ENCODE data around the gene PRODH.
"Not testable (repeated sequence)": the region's sequence is repeated elsewhere in the genome, so short reads cannot be mapped to it uniquely, and the experiment has no call there.

The PRODH gene

GRCh38 chr22:18968011-18968749 lies 32.1 kb upstream of the PRODH start:
- no peak for DNase-seq (ENCODE audit: low read depth in 2 of 2)

GRCh38 chr22:18967391-18968010 lies 31.4 kb upstream of the PRODH start:
- not testable (repeated sequence) for DNase-seq (ENCODE audit: low read depth in 2 of 2)

GRCh38 chr22:18966748-18967147 lies 30.7 kb upstream of the PRODH start:
- no peak for DNase-seq (ENCODE audit: low read depth in 2 of 2)

GRCh38 chr22:18965526-18966421 lies 29.7 kb upstream of the PRODH start:
- no peak for DNase-seq (ENCODE audit: low read depth in 2 of 2)

- DNase-seq (ENCODE audit: low read depth in 2 of 2), result not testable (repeated sequence)
These were observed 28.6 kb upstream of the PRODH start for GRCh38 chr22:18964501-18965265.

GRCh38 chr22:18964051-18964450 lies 28.0 kb upstream of the PRODH start:
- DNase-seq (ENCODE audit: low read depth in 2 of 2), result not testable (repeated sequence)

- DNase-seq (ENCODE audit: low read depth in 2 of 2), result no peak
These were observed 26.2 kb upstream of the PRODH start for GRCh38 chr22:18962308-18962635.

- not testable (repeated sequence) for DNase-seq (ENCODE audit: low read depth in 2 of 2)
These were observed 25.7 kb upstream of the PRODH start for GRCh38 chr22:18961632-18962307.

GRCh38 chr22:18961201-18961600 lies 25.1 kb upstream of the PRODH start:
- DNase-seq (ENCODE audit: low read depth in 2 of 2), result not testable (repeated sequence)

- DNase-seq (ENCODE audit: low read depth in 2 of 2), result not testable (repeated sequence)
These were observed 24.2 kb upstream of the PRODH start for GRCh38 chr22:18960166-18960820.

GRCh38 chr22:18959741-18960140 lies 23.6 kb upstream of the PRODH start:
- not testable (repeated sequence) for DNase-seq (ENCODE audit: low read depth in 2 of 2)

- not testable (repeated sequence) for DNase-seq (ENCODE audit: low read depth in 2 of 2)
These were observed 23.2 kb upstream of the PRODH start for GRCh38 chr22:18959266-18959665.

GRCh38 chr22:18958738-18959137 lies 22.6 kb upstream of the PRODH start:
- DNase-seq (ENCODE audit: low read depth in 2 of 2), result peak in 1 of 2 donors; percentile 38

- DNase-seq (ENCODE audit: low read depth in 2 of 2), result not testable (repeated sequence)
These were observed 22.2 kb upstream of the PRODH start for GRCh38 chr22:18958321-18958705.

GRCh38 chr22:18957621-18958320 lies 21.7 kb upstream of the PRODH start:
- DNase-seq (ENCODE audit: low read depth in 2 of 2), result not testable (repeated sequence)

GRCh38 chr22:18956956-18957355 lies 20.9 kb upstream of the PRODH start:
- DNase-seq (ENCODE audit: low read depth in 2 of 2), result not testable (repeated sequence)

GRCh38 chr22:18956121-18956895 lies 20.2 kb upstream of the PRODH start:
- DNase-seq (ENCODE audit: low read depth in 2 of 2), result not testable (repeated sequence)

GRCh38 chr22:18955696-18956095 lies 19.6 kb upstream of the PRODH start:
- no peak for DNase-seq (ENCODE audit: low read depth in 2 of 2)

GRCh38 chr22:18954990-18955571 lies 19.0 kb upstream of the PRODH start:
- no peak for DNase-seq (ENCODE audit: low read depth in 2 of 2)

Data from activated CD8-positive, alpha-beta memory T cell treated with anti-CD3 and anti-CD28 coated beads for 4 hours (primary cell).